Upper lobe of right lung (tissue), 1 donor: Measurements from ENCODE around the gene TNFRSF14. TPM values are rescaled to one million over a fixed set of nuclear protein-coding genes. Genes with fewer than 3 reads are reported as not detected.

Experiments used
- ATAC-seq: fragments of 200-7000 bp; cut with Tn5 transposase; one replicate; pipeline ENCODE4 v1.9.1; 2020; ENCODE audit warnings: mild to moderate bottlenecking, moderate library complexity
- DNase-seq: peaks from one replicate; pipeline ENCODE4 v3.0.0-alpha.2; 2020
- H3K27ac ChIP-seq: fragments of 200-600 bp; one replicate; pipeline ENCODE4 v1.8.0; 2022
- H3K27me3 ChIP-seq: fragments of 200-600 bp; one replicate; pipeline ENCODE4 v1.8.0; 2022; ENCODE audit warnings: mild to moderate bottlenecking
- H3K36me3 ChIP-seq: fragments of 200-600 bp; one replicate; pipeline ENCODE4 v1.8.0; 2022
- H3K4me1 ChIP-seq: fragments of 200-600 bp; one replicate; pipeline ENCODE4 v1.8.0; 2022
- H3K4me3 ChIP-seq: fragments of 200-600 bp; one replicate; pipeline ENCODE4 v1.8.0; 2022; ENCODE audit warnings: mild to moderate bottlenecking
- H3K9me3 ChIP-seq: fragments of 200-600 bp; one replicate; pipeline ENCODE4 v1.8.0; 2022
- intact Hi-C: fragments of 100-400 bp; cut with DNase I; formaldehyde crosslinking; loops from one replicate; pipeline ENCODE4 v1.11.0; 2022
- total RNA-seq: library from RNA; stranded (reverse); fragmentation: NEBNext Ultra II Directional; extraction: Animal tissue kit (Norgen Biotek cat#: 25700); gene quantifications from one replicate; pipeline ENCODE4 v1.2.1, GENCODE V29; 2021
- TF ChIP-seq, protein P1 (sequence below): fragments of 200-600 bp; IDR thresholded peaks from one replicate; pipeline ENCODE4 v1.8.0; 2022; ENCODE audit warnings: antibody characterized with exemption
- donor health status: DM: no; HTN: yes; CAD: no; lungs with severe emphysema.

The TNFRSF14 gene
- total RNA-seq, 1 donor from 2014 or later: 133 TPM

- peaks cover 5% of the 10 kb centered on the region for H3K4me1 ChIP-seq
- no peak overlapping the region for H3K27ac ChIP-seq
- peaks cover 21% of the 10 kb centered on the region for H3K27me3 ChIP-seq
- intact Hi-C loops: no loop called here
- no peaks in the 10 kb centered on the region for H3K9me3 ChIP-seq
- TF ChIP-seq, protein P1, sequence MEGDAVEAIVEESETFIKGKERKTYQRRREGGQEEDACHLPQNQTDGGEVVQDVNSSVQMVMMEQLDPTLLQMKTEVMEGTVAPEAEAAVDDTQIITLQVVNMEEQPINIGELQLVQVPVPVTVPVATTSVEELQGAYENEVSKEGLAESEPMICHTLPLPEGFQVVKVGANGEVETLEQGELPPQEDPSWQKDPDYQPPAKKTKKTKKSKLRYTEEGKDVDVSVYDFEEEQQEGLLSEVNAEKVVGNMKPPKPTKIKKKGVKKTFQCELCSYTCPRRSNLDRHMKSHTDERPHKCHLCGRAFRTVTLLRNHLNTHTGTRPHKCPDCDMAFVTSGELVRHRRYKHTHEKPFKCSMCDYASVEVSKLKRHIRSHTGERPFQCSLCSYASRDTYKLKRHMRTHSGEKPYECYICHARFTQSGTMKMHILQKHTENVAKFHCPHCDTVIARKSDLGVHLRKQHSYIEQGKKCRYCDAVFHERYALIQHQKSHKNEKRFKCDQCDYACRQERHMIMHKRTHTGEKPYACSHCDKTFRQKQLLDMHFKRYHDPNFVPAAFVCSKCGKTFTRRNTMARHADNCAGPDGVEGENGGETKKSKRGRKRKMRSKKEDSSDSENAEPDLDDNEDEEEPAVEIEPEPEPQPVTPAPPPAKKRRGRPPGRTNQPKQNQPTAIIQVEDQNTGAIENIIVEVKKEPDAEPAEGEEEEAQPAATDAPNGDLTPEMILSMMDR: no peak
- H3K4me3 ChIP-seq: no peak overlapping the region
- no peaks in the 10 kb centered on the region for H3K36me3 ChIP-seq
- no peak for ATAC-seq
- DNase-seq: no peak
Measured at GRCh38 chr1:2535455-2535854, 20.7 kb upstream of the TNFRSF14 start.

DNA sequence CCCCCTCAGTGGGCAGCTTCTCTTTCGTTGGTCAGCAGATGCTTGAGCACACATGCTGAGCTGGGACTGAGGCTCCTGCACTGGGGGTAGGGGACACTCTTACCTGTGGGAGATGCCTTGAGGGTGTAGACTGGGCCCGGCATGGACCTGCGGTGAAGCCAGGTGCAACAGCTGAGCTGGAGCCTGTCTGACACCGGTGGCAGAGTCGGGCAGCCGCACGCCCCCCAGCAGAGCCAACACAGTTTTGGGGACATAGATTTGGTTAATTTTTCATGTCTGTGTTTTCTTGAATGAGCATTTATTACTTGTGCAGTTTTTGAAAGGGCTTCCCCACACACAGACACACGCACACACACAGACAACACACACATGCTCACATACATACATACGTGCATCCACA lies 20.2 kb upstream of the TNFRSF14 start:
- no peaks in the 10 kb centered on the region for H3K9me3 ChIP-seq
- no peak for ATAC-seq
- intact Hi-C loops: no loop called here
- H3K36me3 ChIP-seq: no peaks in the 10 kb centered on the region
- H3K4me1 ChIP-seq: no peaks in the 10 kb centered on the region
- no peak overlapping the region for H3K27ac ChIP-seq
- TF ChIP-seq, protein P1: no peak
- H3K4me3 ChIP-seq: no peak overlapping the region
- peaks cover 21% of the 10 kb centered on the region for H3K27me3 ChIP-seq
- DNase-seq: no peak

DNA sequence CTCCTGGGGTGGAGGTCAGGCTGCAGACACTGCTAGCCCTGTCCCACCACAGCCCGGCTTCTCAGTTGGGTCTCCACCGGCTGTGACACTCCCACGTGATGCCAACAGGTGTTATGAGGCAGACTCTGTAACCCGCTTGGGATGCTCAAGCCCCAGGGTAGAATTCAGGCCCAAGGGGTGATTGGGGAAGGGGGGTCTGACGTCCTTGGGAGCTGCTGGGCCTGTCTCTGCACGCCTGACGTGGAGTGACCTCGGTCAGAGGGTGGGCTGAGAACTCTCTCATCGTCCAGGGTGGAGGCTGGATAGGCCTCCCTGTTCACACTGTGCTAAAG lies 18.4 kb upstream of the TNFRSF14 start:
- peaks cover 4% of the 10 kb centered on the region for H3K4me1 ChIP-seq
- ATAC-seq (no peak), DNase-seq (no peak)
- H3K27ac ChIP-seq: no peak overlapping the region
- no peaks in the 10 kb centered on the region for H3K9me3 ChIP-seq
- intact Hi-C loops: no loop called here
- peaks cover 14% of the 10 kb centered on the region for H3K27me3 ChIP-seq
- H3K4me3 ChIP-seq: no peak overlapping the region
- H3K36me3 ChIP-seq: no peaks in the 10 kb centered on the region
- TF ChIP-seq, protein P1: no peak

- intact Hi-C loops: no loop called here
- Histone ChIP-seq H3K9me3 (no peaks in the 10 kb centered on the region), H3K27me3 (peaks cover 11% of the 10 kb centered on the region), H3K4me1 (peaks cover 4% of the 10 kb centered on the region), H3K4me3 (no peak overlapping the region), H3K36me3 (no peaks in the 10 kb centered on the region), H3K27ac (no peak overlapping the region)
- ATAC-seq (no peak), DNase-seq (no peak)
- TF ChIP-seq, protein P1: no peak
Measured at GRCh38 chr1:2538376-2538775, 17.8 kb upstream of the TNFRSF14 start.

DNA sequence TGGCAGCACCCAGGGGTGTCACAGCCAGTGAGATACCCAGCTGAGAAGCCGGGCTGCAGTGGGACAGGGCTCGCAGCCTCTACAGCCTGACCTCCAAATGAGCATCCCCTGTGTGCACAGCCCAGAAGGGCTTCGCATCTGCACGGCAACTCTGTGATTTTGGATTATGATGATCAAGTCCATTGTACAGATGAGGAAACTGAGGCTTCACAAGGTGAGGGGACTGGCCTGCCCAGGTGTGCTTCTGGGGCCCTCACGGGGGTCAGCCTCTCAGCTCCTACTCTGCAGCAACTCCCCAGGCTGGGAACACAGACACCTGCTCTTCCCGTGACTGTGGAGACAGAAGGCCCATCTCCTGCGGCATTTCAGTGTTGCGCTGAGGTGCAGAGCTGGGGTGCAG lies 17.3 kb upstream of the TNFRSF14 start:
- Histone ChIP-seq H3K36me3 (no peaks in the 10 kb centered on the region), H3K4me1 (peaks cover 4% of the 10 kb centered on the region), H3K27ac (no peak overlapping the region), H3K27me3 (peaks cover 11% of the 10 kb centered on the region), H3K9me3 (no peaks in the 10 kb centered on the region), H3K4me3 (no peak overlapping the region)
- intact Hi-C loops: no loop called here
- TF ChIP-seq, protein P1: no peak
- ATAC-seq (no peak), DNase-seq (no peak)

DNA sequence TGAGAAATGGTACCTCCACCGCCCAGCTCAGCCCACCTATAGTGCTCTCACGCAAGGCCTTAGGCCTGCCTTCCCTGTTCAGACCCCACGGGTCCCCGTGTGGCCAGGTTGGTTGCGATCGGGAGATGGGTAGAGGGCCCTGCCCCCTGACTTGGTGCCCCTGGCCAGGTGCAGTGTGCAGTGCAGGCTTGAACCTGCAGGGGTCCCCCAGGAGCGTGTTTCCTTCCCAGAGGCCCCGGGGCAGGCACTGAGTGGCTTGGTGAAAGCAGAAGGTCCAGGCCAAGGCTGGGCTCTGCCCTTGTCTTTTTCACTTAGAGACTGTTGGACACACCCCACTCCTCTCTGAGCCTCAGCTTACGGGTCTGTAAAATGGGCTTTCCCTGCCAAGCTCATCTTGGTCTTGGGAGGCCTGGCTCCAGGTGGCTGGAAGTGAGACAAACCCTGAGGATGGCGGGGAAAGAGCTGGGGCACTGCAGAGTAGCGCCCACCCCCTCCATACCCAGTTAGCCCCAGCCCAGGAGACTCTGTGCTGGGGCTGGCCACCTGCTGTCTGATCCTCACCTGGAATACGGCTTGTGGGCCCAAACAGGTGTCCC lies 16.8 kb upstream of the TNFRSF14 start:
- peaks cover 4% of the 10 kb centered on the region for H3K4me1 ChIP-seq
- H3K9me3 ChIP-seq: no peaks in the 10 kb centered on the region
- H3K36me3 ChIP-seq: no peaks in the 10 kb centered on the region
- H3K4me3 ChIP-seq: no peak overlapping the region
- H3K27ac ChIP-seq: no peak overlapping the region
- DNase-seq (no peak), ATAC-seq (no peak)
- TF ChIP-seq, protein P1: peak; percentile 16
- H3K27me3 ChIP-seq: peaks cover 11% of the 10 kb centered on the region
- intact Hi-C loops: no loop called here
